Activated B cell treated with CpG ODN at 0.5 μM for 24 hours (primary cell): ENCODE data around the gene C2. TPM values are rescaled to one million over a fixed set of nuclear protein-coding genes. Genes with fewer than 3 reads are reported as not detected.

Experiments
- ATAC-seq: fragments of 200-7000 bp; cut with Tn5 transposase; one replicate; pipeline ENCODE4 v1.10.0; 2021; ENCODE audit warnings: low read depth, mild to moderate bottlenecking, moderate library complexity
- CTCF ChIA-PET: fragments of 350-600 bp; sonication (Branson Sonifier 250); formaldehyde crosslinking; loops from one replicate; lab custom pipeline; 2021; ENCODE audit warnings: antibody characterized with exemption; lab: Charles Lee
- POLR2A ChIA-PET: fragments of 350-600 bp; sonication (Branson Sonifier 250); formaldehyde crosslinking; loops from one replicate; lab custom pipeline; 2021; ENCODE audit warnings: antibody characterized with exemption; lab: Charles Lee
- DNase-seq: peaks from one replicate; pipeline ENCODE4 v3.0.0; 2022
- H3K27ac Mint-ChIP-seq: one replicate; pipeline ENCODE4 v1.8.0; 2020; ENCODE audit warnings: mixed read lengths
- H3K27me3 Mint-ChIP-seq: one replicate; pipeline ENCODE4 v1.8.0; 2021; ENCODE audit warnings: mixed read lengths
- H3K36me3 Mint-ChIP-seq: one replicate; pipeline ENCODE4 v1.8.0; 2021; ENCODE audit warnings: low read depth, mixed read lengths
- H3K4me1 Mint-ChIP-seq: one replicate; pipeline ENCODE4 v1.8.0; 2021; ENCODE audit warnings: mixed read lengths
- H3K4me3 Mint-ChIP-seq: one replicate; pipeline ENCODE4 v1.8.0; 2020; ENCODE audit warnings: mild to moderate bottlenecking, mixed read lengths
- H3K9me3 Mint-ChIP-seq: one replicate; pipeline ENCODE4 v1.8.0; 2020; ENCODE audit warnings: mixed read lengths
- intact Hi-C: fragments of 100-400 bp; cut with micrococcal nuclease; formaldehyde crosslinking; loops from one replicate; pipeline ENCODE4 v1.15.1; 2024
- total RNA-seq: library from RNA; stranded (reverse); gene quantifications from 2 replicates; pipeline ENCODE4 v1.2.3, GENCODE V29; 2022
- TF ChIP-seq, protein P1 (sequence below): fragments of 200-600 bp; IDR thresholded peaks from one replicate; pipeline ENCODE4 v1.8.0; 2022; ENCODE audit warnings: antibody characterized with exemption, mild to moderate bottlenecking

C2 gene
- total RNA-seq, 1 donor from 2014 or later = 0.95 TPM

- POLR2A ChIA-PET = interaction anchor here (0.8 to 1.2 kb wide), 2 partner anchors 20 to 373 kb away, joined by 3 read pairs; no protein-coding TSS in a partner anchor
- CTCF ChIA-PET = no interaction called here
- Mint-ChIP-seq H3K9me3 (no peaks in the 10 kb centered on the region), H3K4me1 (no peaks in the 10 kb centered on the region), H3K36me3 (no peaks in the 10 kb centered on the region), H3K27me3 (peaks cover 3% of the 10 kb centered on the region), H3K4me3 (no peak overlapping the region), H3K27ac (no peak overlapping the region)
- TF ChIP-seq, protein P1, sequence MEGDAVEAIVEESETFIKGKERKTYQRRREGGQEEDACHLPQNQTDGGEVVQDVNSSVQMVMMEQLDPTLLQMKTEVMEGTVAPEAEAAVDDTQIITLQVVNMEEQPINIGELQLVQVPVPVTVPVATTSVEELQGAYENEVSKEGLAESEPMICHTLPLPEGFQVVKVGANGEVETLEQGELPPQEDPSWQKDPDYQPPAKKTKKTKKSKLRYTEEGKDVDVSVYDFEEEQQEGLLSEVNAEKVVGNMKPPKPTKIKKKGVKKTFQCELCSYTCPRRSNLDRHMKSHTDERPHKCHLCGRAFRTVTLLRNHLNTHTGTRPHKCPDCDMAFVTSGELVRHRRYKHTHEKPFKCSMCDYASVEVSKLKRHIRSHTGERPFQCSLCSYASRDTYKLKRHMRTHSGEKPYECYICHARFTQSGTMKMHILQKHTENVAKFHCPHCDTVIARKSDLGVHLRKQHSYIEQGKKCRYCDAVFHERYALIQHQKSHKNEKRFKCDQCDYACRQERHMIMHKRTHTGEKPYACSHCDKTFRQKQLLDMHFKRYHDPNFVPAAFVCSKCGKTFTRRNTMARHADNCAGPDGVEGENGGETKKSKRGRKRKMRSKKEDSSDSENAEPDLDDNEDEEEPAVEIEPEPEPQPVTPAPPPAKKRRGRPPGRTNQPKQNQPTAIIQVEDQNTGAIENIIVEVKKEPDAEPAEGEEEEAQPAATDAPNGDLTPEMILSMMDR = no peak
- intact Hi-C loops = no loop called here
- DNase-seq (no peak), ATAC-seq (no peak)
These were observed 11.8 kb upstream of the C2 start for GRCh38 chr6:31915756-31916155.

DNA sequence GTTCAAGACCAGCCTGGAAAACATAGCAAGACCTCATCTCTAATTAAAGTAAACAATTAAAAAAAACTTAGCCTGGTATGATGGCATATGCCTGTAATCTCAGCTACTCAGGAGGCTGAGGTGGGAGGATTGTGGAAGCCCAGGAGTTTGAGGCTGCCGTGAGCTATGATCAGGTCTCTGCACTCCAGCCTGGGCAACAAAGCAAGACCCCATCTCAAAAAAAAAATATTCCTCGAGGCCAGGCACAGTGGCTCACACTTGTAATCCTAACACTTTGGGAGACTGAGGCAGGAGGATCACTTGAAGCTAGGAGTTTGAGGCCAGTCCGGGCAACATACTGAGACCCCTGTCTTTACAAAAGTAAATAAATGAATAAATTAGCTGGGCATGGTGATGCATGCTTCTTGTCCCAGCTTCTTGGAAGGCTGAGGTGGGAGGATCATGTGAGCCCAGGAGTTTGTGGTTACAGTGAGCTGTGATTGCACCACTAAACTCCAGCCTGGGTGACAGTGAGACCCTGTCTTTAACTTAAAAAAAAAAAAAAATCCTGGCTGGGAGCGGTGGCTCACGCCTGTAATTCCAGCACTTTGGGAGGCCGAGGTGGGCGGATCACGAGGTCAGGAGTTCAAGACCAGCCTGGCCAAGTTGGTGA, 9.3 kb upstream of the C2 start:
- Mint-ChIP-seq H3K27ac (no peak overlapping the region), H3K4me1 (no peaks in the 10 kb centered on the region), H3K4me3 (no peak overlapping the region), H3K36me3 (no peaks in the 10 kb centered on the region), H3K9me3 (no peaks in the 10 kb centered on the region), H3K27me3 (no peaks in the 10 kb centered on the region)
- no peak for DNase-seq
- ATAC-seq = no peak
- POLR2A ChIA-PET = interaction anchor here (0.7 kb wide), 2 partner anchors 10 to 258 kb away, joined by 3 read pairs; partner anchors contain the start of gene C6orf47
- TF ChIP-seq, protein P1 = no peak
- CTCF ChIA-PET = no interaction called here
- intact Hi-C loops = no loop called here

DNA sequence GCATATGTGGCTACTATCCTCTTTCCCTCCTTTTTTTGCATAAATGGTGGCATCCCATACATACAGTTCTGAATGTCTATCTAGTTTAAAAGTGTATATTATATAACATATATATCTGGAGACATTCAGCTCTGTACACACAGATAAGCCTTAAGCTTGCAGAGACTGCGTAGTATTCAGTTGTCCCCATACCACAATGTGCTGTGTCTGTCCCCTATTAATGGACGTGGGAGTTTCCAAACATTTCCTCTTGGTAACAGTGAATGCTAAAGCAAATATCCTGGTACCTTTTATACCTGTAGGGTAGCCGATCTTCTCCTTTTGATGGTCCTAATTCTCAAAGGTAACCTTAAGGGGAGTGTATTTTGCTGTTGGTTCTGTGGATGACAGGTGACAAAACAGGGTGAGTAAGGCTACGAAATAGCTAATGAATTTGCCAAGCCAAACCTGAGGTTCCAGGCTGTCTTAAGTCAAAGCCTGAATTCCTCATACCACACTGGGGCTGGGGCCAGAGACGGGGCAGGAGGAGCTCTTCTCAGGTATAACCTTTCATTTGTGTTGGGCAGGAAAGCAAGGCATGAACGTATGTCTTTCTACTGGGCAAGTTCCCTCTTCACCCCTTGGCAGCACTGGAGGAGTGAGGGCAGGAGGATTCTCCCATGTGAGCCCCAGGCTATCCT, 7.8 kb upstream of the C2 start:
- CTCF ChIA-PET = no interaction called here
- Mint-ChIP-seq H3K27me3 (no peaks in the 10 kb centered on the region), H3K36me3 (no peaks in the 10 kb centered on the region), H3K27ac (no peak overlapping the region), H3K4me1 (no peaks in the 10 kb centered on the region), H3K4me3 (no peak overlapping the region), H3K9me3 (no peaks in the 10 kb centered on the region)
- no peak for ATAC-seq
- POLR2A ChIA-PET = no interaction called here
- TF ChIP-seq, protein P1 = no peak
- DNase-seq = no peak
- intact Hi-C loops = no loop called here

DNA sequence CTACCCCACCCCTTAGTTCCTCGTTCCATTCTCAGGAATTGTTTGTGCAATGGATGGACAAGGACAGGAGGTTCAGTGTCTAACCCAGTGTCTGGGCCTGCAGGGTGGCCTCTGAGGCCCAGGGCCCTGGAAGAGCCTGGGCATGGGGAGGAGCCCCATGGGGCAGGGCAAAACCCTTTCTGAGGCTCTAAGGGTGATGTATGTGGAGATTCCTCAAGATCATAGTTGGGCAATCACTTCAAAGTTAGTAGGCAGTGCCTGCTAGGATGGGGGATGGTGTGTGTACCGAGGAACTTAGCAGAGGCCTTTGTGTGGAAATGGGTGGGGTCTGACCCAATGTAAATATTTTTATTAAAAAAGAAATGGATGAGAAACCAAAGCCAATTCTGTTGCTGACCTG, 6.7 kb upstream of the C2 start:
- Mint-ChIP-seq H3K27ac (no peak overlapping the region), H3K4me1 (no peaks in the 10 kb centered on the region), H3K9me3 (no peaks in the 10 kb centered on the region), H3K4me3 (no peak overlapping the region), H3K27me3 (no peaks in the 10 kb centered on the region), H3K36me3 (no peaks in the 10 kb centered on the region)
- TF ChIP-seq, protein P1 = no peak
- ATAC-seq = no peak
- ChIA-PET POLR2A (no interaction called here), CTCF (no interaction called here)
- intact Hi-C loops = no loop called here
- no peak for DNase-seq

DNA sequence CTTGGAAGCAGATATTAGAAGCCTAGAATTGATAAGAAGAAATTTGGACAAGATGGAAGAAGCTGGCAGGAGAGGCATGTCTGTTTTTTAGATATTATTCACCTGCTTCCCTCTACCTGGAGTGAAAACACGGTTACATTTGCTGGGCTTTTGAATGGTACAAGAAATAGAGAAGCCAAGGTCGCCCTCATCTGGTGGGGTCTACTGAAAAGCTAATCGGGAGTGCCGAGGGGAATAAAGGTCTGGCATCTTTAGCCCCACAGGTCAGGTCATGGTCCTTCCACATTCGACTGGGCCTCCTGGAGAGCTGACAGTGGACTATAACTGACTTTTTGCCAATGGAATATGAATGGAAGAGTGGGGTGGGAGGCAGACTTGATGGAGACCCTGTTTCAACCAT, 4.6 kb upstream of the C2 start:
- no peak overlapping the region for H3K4me3 Mint-ChIP-seq
- CTCF ChIA-PET = no interaction called here
- H3K4me1 Mint-ChIP-seq = no peaks in the 10 kb centered on the region
- peak; percentile 37 for ATAC-seq
- DNase-seq = no peak
- TF ChIP-seq, protein P1 = no peak
- H3K27ac Mint-ChIP-seq = no peak overlapping the region
- intact Hi-C loops = loop anchor here (1.0 kb wide), 1 partner anchor 194 kb away; the partner anchor contains the start of gene DDAH2
- POLR2A ChIA-PET = no interaction called here
- H3K36me3 Mint-ChIP-seq = no peaks in the 10 kb centered on the region
- peaks cover 2% of the 10 kb centered on the region for H3K27me3 Mint-ChIP-seq
- H3K9me3 Mint-ChIP-seq = no peaks in the 10 kb centered on the region
